Activated T-helper 2 cell treated with anti-CD3 and anti-CD28 coated beads, Interferon-gamma antibody, Interleukin-2, Interleukin-4, amounts not matched to agents 10 μg/mL and 5 μg/mL and 100 μg/mL, durations not matched to agents 14 hours and 24 hours and 36 hours (primary cell): ENCODE data around the gene GNG12. TPM values are rescaled to one million over a fixed set of nuclear protein-coding genes. Genes with fewer than 3 reads are reported as not detected.

Source experiments
- DNase-seq: peaks from one replicate; pipeline ENCODE4 v3.0.0; 2021; ENCODE audit warnings: low spot score
- H3K27ac Mint-ChIP-seq: one replicate; pipeline ENCODE4 v1.8.0; 2021; ENCODE audit warnings: mixed read lengths
- H3K27me3 Mint-ChIP-seq: one replicate; pipeline ENCODE4 v1.8.0; 2021; ENCODE audit warnings: low read depth, mixed read lengths
- H3K36me3 Mint-ChIP-seq: one replicate; pipeline ENCODE4 v1.8.0; 2021; ENCODE audit warnings: low read depth, mixed read lengths
- H3K4me1 Mint-ChIP-seq: one replicate; pipeline ENCODE4 v1.8.0; 2021; ENCODE audit warnings: low read depth, mixed read lengths
- H3K4me3 Mint-ChIP-seq: one replicate; pipeline ENCODE4 v1.8.0; 2021; ENCODE audit warnings: low read depth, mild to moderate bottlenecking, moderate library complexity, mixed read lengths
- H3K9me3 Mint-ChIP-seq: one replicate; pipeline ENCODE4 v1.8.0; 2021; ENCODE audit warnings: mixed read lengths
- intact Hi-C: fragments of 100-400 bp; cut with micrococcal nuclease; formaldehyde crosslinking; loops from one replicate; pipeline ENCODE4 v1.15.1; 2023
- total RNA-seq: library from RNA; stranded (reverse); gene quantifications from 2 replicates; pipeline ENCODE4 v1.2.3, GENCODE V29; 2022

Gene GNG12
- total RNA-seq, 1 donor from 2014 or later, result 0.16 TPM

DNA sequence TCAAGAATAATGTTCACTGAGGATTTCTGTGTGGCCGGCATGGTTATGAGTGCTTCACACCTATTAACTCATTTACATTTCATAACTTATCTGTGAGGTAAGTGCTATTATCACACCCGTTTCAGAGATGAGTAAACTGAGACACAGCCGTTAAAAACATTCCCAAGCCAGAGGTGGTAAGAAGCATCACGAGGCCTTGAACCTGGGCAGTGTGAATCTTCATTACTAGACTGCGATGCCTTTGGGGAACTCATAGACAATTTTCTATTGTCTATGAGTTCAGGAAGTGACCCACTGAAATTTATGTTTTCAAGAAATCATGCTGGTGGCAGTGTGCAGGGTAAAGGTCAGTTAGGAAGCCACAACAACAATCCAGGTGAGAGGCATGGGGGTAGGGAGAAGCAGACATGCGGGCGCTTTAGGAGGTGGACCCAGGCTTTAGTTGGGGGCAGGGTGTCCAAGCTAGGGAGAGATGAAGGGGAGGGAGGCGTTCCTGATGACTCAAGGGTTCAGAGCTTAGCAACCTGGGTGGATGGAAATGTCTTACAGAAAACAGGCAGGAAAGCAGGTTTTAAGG is 14.5 kb downstream of the GNG12 start:
- peaks cover 8% of the 10 kb centered on the region for H3K27me3 Mint-ChIP-seq
- no peaks in the 10 kb centered on the region for H3K4me1 Mint-ChIP-seq
- H3K27ac Mint-ChIP-seq, result no peak overlapping the region
- no peak overlapping the region for H3K4me3 Mint-ChIP-seq
- no peaks in the 10 kb centered on the region for H3K9me3 Mint-ChIP-seq
- DNase-seq, result no peak
- H3K36me3 Mint-ChIP-seq, result no peaks in the 10 kb centered on the region
- intact Hi-C loops, result no loop called here

DNA sequence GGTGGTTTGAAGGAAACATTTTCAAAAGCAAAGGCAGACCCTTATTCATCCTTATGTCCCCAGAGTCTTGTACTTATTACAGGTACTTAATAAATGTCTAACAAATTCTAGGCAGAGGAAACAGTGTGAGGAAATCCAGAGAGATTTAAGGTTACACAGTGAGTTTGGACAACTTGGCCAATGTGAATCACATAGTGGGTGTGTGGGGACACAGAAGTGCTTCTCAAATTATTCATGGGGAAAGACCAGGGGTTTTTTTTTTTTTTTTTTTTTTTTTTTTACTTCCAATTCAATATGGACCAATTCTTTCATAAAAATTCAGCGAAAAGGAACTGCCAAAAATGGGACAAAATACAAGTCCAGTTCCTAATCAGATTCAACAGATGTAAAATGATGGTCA is 15.1 kb downstream of the GNG12 start:
- Mint-ChIP-seq H3K36me3 (no peaks in the 10 kb centered on the region), H3K4me3 (no peak overlapping the region), H3K4me1 (no peaks in the 10 kb centered on the region), H3K27me3 (peaks cover 8% of the 10 kb centered on the region), H3K9me3 (no peaks in the 10 kb centered on the region), H3K27ac (no peak overlapping the region)
- intact Hi-C loops, result no loop called here
- no peak for DNase-seq

DNA sequence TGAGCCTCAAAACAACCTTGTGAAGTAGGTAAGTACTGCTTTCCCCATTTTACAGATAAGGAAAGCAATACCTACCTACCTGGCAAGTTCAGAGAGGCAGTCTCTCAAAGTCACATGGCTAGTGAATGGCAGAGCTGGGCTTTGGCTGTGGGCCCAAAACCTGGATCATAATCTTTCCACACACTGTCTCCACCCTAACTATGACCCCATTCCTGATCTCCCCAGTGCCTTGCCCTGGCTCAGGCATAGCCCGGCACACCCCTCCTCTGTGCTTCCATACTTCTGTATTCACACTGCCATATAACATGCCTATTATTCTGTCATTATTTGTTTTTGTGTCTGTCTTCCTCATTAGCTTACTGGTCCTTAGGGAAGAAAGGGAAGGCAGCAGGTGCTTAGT is 15.9 kb downstream of the GNG12 start:
- no peak overlapping the region for H3K27ac Mint-ChIP-seq
- H3K27me3 Mint-ChIP-seq, result peaks cover 9% of the 10 kb centered on the region
- no peak overlapping the region for H3K4me3 Mint-ChIP-seq
- H3K4me1 Mint-ChIP-seq, result no peaks in the 10 kb centered on the region
- DNase-seq, result no peak
- intact Hi-C loops, result no loop called here
- no peaks in the 10 kb centered on the region for H3K9me3 Mint-ChIP-seq
- H3K36me3 Mint-ChIP-seq, result no peaks in the 10 kb centered on the region

DNA sequence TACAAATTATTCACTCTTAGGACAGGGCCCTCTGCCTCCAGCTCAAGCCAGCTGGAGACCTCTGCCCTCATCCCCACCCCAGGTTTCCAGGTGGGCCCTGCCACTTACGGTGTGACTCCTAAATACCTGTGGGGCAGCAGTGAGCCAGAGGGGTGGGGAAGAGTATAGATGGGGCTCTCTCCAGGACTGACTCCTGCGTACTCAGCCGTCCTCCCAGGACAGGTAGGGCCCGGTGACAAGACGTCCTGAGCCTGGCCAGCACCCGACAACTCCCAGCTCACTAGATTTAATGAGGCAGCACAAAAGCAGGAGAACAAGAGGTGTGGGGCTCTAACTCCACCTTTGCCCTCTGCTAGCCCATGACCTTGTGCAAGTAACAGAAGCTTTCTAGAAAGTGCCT is 16.8 kb downstream of the GNG12 start:
- H3K4me3 Mint-ChIP-seq, result no peak overlapping the region
- no peak overlapping the region for H3K27ac Mint-ChIP-seq
- H3K9me3 Mint-ChIP-seq, result no peaks in the 10 kb centered on the region
- no peaks in the 10 kb centered on the region for H3K36me3 Mint-ChIP-seq
- intact Hi-C loops, result no loop called here
- no peaks in the 10 kb centered on the region for H3K4me1 Mint-ChIP-seq
- peaks cover 12% of the 10 kb centered on the region for H3K27me3 Mint-ChIP-seq
- DNase-seq, result no peak

DNA sequence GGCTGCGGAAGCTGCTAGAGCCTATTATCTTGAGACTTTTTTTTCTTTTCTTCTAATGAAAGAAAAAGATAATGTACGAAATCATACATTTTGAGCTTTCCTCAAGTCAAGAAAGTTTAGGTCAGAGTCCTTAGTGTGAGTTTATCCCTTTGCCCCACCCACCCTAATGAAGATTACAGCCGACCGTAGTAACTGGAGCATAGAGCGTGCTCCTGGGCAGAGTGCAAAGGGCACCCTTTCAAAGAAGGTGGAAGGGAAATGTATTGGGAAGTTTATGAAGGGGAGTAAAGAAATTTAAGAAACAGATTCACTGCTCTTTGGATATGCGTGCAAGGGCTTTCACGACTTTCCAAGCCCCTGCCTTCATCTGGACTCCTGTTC is 17.2 kb downstream of the GNG12 start:
- Mint-ChIP-seq H3K36me3 (no peaks in the 10 kb centered on the region), H3K27ac (no peak overlapping the region), H3K27me3 (peaks cover 12% of the 10 kb centered on the region), H3K4me1 (no peaks in the 10 kb centered on the region), H3K4me3 (no peak overlapping the region), H3K9me3 (no peaks in the 10 kb centered on the region)
- no peak for DNase-seq
- intact Hi-C loops, result no loop called here

DNA sequence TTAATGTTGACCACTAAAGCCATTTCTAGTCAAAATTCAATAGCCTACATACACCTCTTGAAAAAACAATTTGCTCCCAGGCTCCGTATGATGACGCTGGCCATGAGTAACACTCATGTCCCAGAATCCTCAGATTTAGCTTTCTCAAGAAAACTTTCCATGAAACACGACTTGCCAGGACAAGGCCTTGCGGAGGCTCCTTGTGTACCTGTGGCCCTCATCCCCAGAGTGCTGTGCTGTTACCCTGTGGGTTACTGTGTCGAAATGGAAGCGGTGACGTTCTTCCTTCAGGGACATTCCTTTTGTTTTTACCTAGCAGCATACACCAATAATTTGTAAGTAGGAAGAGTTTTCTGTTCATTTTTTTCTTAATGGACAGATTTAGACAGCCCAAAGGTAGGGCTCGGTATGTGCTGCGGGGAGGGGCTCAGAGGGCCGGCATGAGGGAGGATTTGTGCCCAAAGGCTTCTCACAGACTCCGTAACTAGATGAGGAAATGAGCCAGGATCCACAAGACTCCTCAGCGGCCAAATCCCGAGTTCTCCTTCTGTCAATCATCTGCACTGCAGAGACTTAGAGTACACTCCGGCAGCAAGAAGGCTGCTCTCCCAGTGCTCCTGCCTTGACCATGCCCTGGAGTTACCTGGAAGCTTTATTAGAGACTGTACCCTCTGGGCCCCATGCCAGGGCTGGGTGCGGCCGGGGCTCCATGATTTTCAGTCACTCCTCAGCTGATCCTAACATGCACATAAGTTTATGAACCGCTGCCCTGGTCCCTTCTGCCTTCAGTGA is 17.8 kb downstream of the GNG12 start:
- no peaks in the 10 kb centered on the region for H3K36me3 Mint-ChIP-seq
- intact Hi-C loops, result no loop called here
- no peaks in the 10 kb centered on the region for H3K4me1 Mint-ChIP-seq
- H3K4me3 Mint-ChIP-seq, result no peak overlapping the region
- H3K27ac Mint-ChIP-seq, result no peak overlapping the region
- H3K27me3 Mint-ChIP-seq, result peaks cover 12% of the 10 kb centered on the region
- no peaks in the 10 kb centered on the region for H3K9me3 Mint-ChIP-seq
- no peak for DNase-seq

DNA sequence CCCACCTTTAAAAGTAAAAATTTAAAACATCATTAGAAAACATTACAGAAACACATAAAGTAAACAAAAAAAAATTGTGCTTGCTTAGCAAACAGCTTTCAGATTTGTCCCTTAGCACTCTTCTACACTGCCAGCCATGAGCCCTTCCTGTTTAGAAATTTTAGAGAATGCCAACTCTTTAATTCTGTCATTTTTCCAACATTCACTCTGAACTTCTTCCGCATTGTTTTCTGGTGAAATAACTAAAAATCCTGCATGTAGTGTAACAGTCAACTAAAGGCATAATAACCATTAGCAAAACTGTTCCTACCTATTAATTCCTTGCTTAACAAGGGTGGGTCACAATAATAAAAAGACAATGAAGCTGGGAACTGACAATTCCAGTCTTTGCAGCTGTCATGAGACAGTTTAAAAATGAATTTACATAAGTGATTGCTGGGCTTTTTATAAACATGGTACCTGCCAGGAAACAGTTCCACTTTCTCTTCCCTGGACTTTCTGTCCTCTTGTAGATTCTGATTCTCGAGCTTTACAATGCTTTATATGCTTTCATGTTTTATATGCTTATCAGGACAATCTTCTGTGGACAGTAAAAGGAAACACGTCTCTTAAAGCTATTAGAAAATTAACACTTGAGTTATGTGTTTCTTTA is 19.0 kb downstream of the GNG12 start:
- no peaks in the 10 kb centered on the region for H3K4me1 Mint-ChIP-seq
- intact Hi-C loops, result no loop called here
- H3K36me3 Mint-ChIP-seq, result no peaks in the 10 kb centered on the region
- no peak overlapping the region for H3K4me3 Mint-ChIP-seq
- H3K9me3 Mint-ChIP-seq, result no peaks in the 10 kb centered on the region
- H3K27ac Mint-ChIP-seq, result no peak overlapping the region
- H3K27me3 Mint-ChIP-seq, result peaks cover 12% of the 10 kb centered on the region
- DNase-seq, result no peak

DNA sequence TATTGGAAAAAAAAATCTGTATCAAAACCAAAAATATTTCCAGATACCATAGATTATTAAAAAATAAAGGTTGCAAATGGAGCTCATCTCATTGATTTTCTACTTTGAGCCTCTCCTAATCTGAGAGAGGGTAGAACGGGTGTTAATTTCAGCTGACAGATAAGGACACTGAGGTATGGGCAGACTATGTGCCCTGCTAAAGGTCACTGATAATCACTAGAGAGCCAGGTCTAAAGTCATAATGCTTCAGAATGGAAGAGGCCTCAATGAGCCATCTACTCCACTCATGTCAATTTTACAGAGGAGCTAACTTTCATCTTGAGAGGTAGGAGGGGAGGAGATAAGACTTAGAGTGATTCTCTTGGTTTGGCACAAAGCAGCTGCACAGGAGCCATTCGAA is 21.0 kb downstream of the GNG12 start:
- Mint-ChIP-seq H3K4me1 (no peaks in the 10 kb centered on the region), H3K9me3 (no peaks in the 10 kb centered on the region), H3K4me3 (no peak overlapping the region), H3K27me3 (peaks cover 17% of the 10 kb centered on the region), H3K36me3 (no peaks in the 10 kb centered on the region), H3K27ac (no peak overlapping the region)
- intact Hi-C loops, result no loop called here
- DNase-seq, result no peak

DNA sequence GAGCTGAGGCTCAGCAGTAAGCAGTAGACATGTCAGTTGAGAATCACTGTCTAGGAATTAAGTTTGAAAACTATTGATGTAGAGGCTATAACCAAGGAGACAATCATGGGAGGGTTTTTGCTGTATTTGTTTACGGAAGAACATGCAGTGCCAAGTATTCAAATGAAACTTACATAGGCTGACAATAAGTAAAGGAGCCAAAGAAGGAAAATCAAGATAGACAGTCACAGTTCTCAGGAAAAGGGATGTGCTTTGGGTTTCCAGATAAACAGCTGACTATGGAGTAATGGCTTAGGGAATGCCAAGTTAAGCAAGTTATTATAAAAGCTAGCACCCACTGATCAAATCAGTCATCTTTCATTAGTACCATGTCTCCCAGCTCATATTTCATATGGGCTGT is 21.5 kb downstream of the GNG12 start:
- H3K27me3 Mint-ChIP-seq, result peaks cover 17% of the 10 kb centered on the region
- DNase-seq, result no peak
- H3K4me1 Mint-ChIP-seq, result no peaks in the 10 kb centered on the region
- no peaks in the 10 kb centered on the region for H3K36me3 Mint-ChIP-seq
- intact Hi-C loops, result no loop called here
- no peaks in the 10 kb centered on the region for H3K9me3 Mint-ChIP-seq
- no peak overlapping the region for H3K27ac Mint-ChIP-seq
- H3K4me3 Mint-ChIP-seq, result no peak overlapping the region

DNA sequence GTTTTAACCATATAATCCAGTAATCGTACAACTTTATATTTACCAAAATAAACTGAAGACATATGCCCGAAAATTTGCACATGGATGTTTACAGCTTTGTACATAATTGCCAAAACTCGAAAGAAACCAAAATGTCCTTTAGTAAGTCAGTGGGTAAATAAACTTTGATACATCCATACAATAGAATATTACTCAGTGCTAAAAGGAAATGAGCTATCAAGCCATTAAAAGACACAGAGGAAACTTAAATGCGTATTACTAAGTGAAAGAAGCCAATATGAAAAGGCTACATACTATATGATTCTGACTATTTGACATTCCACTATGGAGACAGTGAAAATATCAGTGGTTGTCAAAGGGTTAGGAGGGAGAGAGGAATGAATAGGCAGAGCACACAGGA is 23.4 kb downstream of the GNG12 start:
- Mint-ChIP-seq H3K36me3 (no peaks in the 10 kb centered on the region), H3K4me3 (no peak overlapping the region), H3K27ac (no peak overlapping the region), H3K4me1 (no peaks in the 10 kb centered on the region), H3K27me3 (peaks cover 31% of the 10 kb centered on the region), H3K9me3 (no peaks in the 10 kb centered on the region)
- no peak for DNase-seq
- intact Hi-C loops, result no loop called here

DNA sequence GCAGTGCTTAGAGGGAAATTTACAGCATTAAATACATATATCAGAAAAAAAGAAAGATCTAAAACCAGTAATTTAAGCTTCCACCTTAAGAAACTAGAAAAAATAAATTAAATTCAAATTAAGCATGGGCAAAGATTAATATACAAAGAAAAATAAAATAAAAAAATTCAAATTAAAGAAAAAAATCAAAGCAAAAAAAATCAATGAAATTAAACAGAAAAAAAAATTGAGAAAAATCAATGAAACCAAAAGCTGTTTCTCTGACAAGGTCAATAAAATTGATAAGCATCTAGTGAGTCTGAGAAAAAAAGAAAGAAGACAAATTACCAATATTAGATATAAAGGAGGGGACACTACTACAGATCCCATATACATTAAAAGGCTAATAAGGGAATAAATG is 26.0 kb downstream of the GNG12 start:
- intact Hi-C loops, result no loop called here
- H3K4me1 Mint-ChIP-seq, result no peaks in the 10 kb centered on the region
- no peak overlapping the region for H3K27ac Mint-ChIP-seq
- H3K4me3 Mint-ChIP-seq, result no peak overlapping the region
- no peak for DNase-seq
- no peaks in the 10 kb centered on the region for H3K9me3 Mint-ChIP-seq
- H3K27me3 Mint-ChIP-seq, result peaks cover 35% of the 10 kb centered on the region
- no peaks in the 10 kb centered on the region for H3K36me3 Mint-ChIP-seq

DNA sequence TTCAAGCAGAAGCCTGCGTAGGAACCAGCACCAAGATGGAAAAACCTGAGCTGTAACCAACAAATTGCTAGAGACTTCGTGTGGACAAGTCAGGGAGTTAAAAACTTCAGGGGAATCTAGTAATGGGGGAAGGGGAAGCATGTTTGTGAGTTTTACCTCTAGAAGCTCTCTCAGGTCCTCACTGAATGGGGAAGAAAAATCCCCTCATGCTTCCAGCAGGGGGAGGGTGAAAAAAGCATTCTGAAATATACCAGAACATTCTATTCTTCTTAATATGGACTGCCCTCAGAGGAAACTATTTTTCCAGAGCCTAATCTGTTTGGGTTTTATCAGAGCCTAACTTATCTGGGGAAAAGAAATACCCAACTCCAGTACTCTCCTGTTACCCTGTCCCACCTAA is 28.6 kb downstream of the GNG12 start:
- intact Hi-C loops, result no loop called here
- Mint-ChIP-seq H3K27ac (no peak overlapping the region), H3K4me3 (no peak overlapping the region), H3K27me3 (peaks cover 38% of the 10 kb centered on the region), H3K36me3 (no peaks in the 10 kb centered on the region), H3K4me1 (no peaks in the 10 kb centered on the region), H3K9me3 (no peaks in the 10 kb centered on the region)
- DNase-seq, result no peak
